NCI-H146 treated with DMSO at 0.1 percent for 48 hours (cell line): Measurements from ENCODE around the gene RUFY1.
"Not testable (repeated sequence)": the region's sequence is repeated elsewhere in the genome, so short reads cannot be mapped to it uniquely, and the experiment has no call there.

Source experiments
- DNase-seq: peaks from one replicate; lab custom pipeline; 2025; ENCODE audit not compliant: unreplicated experiment; lab: John Stamatoyannopoulos, UW

The RUFY1 gene, protein sequence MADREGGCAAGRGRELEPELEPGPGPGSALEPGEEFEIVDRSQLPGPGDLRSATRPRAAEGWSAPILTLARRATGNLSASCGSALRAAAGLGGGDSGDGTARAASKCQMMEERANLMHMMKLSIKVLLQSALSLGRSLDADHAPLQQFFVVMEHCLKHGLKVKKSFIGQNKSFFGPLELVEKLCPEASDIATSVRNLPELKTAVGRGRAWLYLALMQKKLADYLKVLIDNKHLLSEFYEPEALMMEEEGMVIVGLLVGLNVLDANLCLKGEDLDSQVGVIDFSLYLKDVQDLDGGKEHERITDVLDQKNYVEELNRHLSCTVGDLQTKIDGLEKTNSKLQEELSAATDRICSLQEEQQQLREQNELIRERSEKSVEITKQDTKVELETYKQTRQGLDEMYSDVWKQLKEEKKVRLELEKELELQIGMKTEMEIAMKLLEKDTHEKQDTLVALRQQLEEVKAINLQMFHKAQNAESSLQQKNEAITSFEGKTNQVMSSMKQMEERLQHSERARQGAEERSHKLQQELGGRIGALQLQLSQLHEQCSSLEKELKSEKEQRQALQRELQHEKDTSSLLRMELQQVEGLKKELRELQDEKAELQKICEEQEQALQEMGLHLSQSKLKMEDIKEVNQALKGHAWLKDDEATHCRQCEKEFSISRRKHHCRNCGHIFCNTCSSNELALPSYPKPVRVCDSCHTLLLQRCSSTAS

GRCh38 chr5:179550511-179551342 lies at the start of gene RUFY1:
Gene RUFY1, plus strand, starts transcription at chr5:179550554. Its CDS starts 16 bp downstream, at chr5:179550570.
- no peak for DNase-seq

- DNase-seq = not testable (repeated sequence)
These were observed 48.4 kb upstream of the RUFY1 start for GRCh38 chr5:179501997-179502396.

DNA sequence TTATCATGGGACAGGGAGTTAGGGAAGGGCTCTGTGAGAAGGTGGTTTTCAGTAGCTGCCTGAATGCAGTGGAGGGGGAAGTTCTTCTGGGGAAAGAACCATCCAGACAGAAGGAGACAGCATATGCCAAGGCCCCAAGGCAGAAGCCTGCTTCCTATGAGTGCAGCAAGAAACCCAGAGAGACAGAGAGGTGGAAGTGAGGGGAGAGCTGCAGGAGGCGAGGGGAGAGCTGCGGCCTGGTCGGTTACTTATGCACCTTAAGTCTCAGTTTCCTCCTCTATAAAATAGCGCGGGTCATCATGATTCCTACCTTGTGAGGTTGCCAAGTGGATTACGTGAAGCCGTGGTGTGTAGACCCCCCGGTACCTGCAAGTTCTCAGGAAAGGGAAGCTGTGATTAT lies 47.9 kb upstream of the RUFY1 start:
- DNase-seq = not testable (repeated sequence)

DNA sequence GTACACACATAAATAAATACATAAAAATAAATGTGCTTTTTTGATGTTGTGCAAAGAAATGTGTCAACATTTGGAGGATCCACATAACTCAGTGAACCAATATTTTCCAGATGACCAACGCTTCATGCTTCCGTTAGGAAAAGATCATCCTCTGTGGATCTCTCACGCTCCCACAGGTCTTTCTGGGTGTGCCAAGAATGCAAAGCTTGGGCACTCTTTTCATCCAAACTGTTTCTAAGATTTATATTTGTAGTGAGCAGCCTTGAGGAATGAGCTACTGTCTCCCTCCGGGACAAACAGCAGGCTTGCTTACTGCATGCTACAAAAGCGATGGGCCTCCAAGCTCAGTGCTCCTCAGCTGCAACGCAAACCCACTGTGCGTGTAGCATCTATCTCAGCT lies 46.2 kb upstream of the RUFY1 start:
- DNase-seq = no peak

- DNase-seq = no peak
These were observed 45.6 kb upstream of the RUFY1 start for GRCh38 chr5:179504600-179505396.

- no peak for DNase-seq
These were observed 44.6 kb upstream of the RUFY1 start for GRCh38 chr5:179505636-179506261.

- no peak for DNase-seq
These were observed 41.1 kb upstream of the RUFY1 start for GRCh38 chr5:179509239-179509638.

DNA sequence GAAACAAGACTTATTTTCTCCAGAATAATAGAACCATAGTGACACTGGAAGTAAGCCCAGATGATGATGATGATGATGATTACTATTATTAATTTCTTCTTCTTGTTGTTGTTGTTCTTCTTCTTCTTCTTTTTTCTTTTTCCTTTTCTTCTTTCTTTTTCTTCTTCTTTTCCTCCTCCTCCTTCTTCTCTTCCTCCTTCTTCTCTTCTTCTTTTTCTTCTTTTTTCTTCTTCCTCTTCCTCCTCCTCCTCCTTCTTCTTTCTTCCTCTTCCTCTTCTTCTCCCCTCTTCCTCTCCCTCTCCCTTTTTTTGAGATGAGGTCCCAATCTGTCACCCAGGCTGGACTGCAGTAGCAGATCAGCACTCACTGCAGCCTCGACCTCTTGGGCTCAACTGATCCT lies 40.5 kb upstream of the RUFY1 start:
- DNase-seq = no peak

DNA sequence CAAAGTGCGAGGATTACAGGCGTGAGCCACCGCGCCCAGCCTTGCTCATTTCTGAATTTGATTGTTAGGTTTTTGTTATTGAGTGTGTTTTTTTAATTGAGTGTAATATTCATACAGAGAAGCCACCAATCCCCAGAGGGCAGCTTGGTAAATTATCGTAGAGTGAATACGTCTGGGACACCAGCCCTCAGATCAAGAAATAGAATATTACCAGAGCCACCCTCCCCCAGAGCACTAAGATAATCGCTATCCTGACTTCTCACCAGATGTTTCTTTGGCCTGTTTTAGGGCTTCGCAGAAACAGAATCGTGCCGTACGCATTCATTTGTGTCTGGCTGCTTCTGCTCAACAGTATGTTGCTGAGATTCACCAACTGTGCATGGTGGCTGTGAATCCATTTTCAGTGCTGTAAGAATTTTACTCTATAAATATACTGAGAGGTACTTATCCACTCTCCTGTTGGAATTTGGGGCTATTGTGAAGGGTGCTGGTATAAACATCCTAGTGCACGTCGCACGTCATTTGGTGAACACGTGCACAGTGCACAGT lies 37.8 kb upstream of the RUFY1 start:
- no peak for DNase-seq

DNA sequence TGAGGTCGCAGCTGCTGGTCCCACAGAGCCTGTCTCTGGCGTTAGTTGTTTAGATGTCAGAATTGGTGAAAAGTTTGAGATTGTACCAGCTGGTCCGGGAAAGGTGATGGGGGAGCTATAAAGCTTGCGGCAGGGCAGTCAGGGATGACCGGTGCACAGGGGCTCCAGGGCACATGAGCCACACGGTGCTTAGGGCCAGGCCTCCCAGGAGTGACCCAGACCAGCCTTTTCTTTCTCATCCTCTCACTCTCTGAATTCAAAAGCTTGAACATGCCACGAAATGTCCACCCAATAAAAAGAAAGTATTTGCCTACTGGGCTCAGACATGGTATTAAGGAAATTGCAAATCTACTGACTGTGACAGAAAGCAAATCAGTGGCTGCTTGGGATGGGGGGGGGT lies 34.9 kb upstream of the RUFY1 start:
- not testable (repeated sequence) for DNase-seq

GRCh38 chr5:179516221-179516620 lies 34.1 kb upstream of the RUFY1 start:
- no peak for DNase-seq

GRCh38 chr5:179517746-179518145 lies 32.6 kb upstream of the RUFY1 start:
- not testable (repeated sequence) for DNase-seq

- DNase-seq = not testable (repeated sequence)
These were observed 32.0 kb upstream of the RUFY1 start for GRCh38 chr5:179518369-179518768.

- DNase-seq = not testable (repeated sequence)
These were observed 30.8 kb upstream of the RUFY1 start for GRCh38 chr5:179519416-179520070.

GRCh38 chr5:179522107-179522506 lies 28.2 kb upstream of the RUFY1 start:
- DNase-seq = not testable (repeated sequence)

DNA sequence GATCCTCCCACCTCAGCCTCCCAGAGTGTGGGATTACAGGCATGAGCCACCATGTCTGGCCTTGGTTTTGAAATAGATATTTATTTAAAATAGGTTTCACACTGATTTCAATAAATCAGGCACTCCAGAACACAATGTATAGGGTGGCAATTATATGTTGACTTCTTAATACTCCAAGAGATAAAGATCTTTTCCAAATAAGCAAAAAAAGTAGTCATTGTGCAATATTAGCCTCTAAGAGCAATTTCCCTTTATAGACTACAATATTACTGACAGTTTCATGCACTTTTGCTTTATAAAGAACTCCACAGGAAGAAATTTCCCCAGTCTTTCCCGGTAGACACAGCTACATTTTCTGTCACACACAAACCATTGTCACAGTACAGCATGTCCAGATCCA lies 23.4 kb upstream of the RUFY1 start:
- DNase-seq = no peak

DNA sequence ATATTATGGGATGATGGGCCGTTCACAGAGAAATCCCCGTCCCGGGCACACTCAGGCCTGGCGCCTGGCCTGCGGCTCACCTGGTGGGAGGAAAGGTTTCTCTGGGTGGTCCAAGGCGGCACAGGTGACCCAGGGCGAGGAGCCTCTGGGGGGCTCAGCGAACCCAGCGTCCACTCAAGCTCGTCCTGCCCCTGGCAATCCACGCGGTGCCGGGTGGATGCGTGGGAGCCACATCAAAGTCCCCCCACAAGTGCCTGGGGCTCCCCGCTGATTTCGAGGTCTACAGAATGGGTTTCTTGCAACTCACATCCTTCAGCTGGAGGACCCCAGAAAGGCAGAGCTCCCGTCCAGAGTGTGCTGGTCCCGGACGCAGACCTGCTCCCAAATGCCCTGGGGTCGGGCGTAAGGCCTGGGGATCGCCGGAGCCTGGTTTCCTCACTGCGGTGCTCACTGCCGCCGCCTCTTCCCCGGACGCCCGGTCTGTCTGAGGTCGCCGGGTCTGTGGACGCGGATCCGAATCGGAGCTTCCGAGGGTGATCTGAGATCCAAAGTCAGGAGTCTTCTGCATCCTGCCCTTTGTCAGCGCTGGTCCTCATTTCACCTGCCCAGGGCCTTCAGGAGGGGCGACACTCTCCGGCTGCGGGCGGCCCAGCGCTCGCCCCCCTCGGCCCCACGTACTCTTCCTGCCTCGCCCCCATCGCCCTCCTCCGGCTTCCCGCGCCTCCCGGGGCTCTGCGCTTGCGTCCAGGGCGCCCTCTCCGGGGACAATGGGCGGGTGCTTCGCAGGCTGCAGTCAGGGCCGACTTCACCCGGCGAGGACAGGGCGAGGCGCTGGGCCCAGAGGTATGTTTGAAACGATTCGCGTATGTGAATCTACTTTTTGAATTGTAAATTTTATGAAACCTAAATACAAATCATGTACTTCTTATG lies 20.0 kb upstream of the RUFY1 start:
- no peak for DNase-seq

- DNase-seq = no peak
These were observed 17.3 kb upstream of the RUFY1 start for GRCh38 chr5:179533024-179533423.
